ENCODE data around the gene UGDH. TPM values are rescaled to one million over a fixed set of nuclear protein-coding genes. Genes with fewer than 3 reads are reported as not detected.
A peak's percentile ranks its signal among the peaks of the same experiment; 100 is the strongest.

Gene UGDH
- total and polyA plus RNA-seq, 9 of the 15 experiments (the other 6 are each of a cell fraction or from before 2014, with no cell fraction given), result 5.5 to 21.7 (median 16.2) TPM

- TF ChIP-seq MNT (conservative IDR thresholded peaks at IDR 0.05) (peak; percentile 41 to 43; a peak in 2 of 4 replicates), MAX (CRISPR knock-in tag; IDR thresholded peaks at IDR 0.05) (no peak), BHLHE40 (IDR thresholded peaks at IDR 0.05; ENCODE audit: low read length) (no peak), PRDM10 (IDR thresholded peaks at IDR 0.05; ENCODE audit: partially characterized antibody) (no peak), RBM17 (IDR thresholded peaks at IDR 0.05; ENCODE audit: borderline replicate concordance, low read depth, low read length) (no peak), SP2 (IDR thresholded peaks at IDR 0.05; ENCODE audit: extremely low read depth, low read depth, low read length, poor library complexity, severe bottlenecking) (no peak), U2AF2 (optimal IDR thresholded peaks at IDR 0.05; ENCODE audit: low read depth, low read length) (no peak), C11orf30 (IDR thresholded peaks at IDR 0.05; ENCODE audit: low read depth) (peak; percentile 68), NRF1 (conservative IDR thresholded peaks at IDR 0.05 in 1 of 2, IDR thresholded peaks at IDR 0.05 in 1 of 2) (peak in 1 of 2 experiments; percentile 13; a peak in 1 of 4 replicates), ZNF274 (IDR thresholded peaks at IDR 0.05; ENCODE audit: borderline replicate concordance, low read depth, low read length) (no peak), HNRNPL (IDR thresholded peaks at IDR 0.05; ENCODE audit: low read depth, low read length) (no peak), YBX1 (IDR thresholded peaks at IDR 0.05) (no peak), ZNF165 (CRISPR knock-in tag; IDR thresholded peaks at IDR 0.05; ENCODE audit: borderline replicate concordance) (no peak), ESRRB (CRISPR knock-in tag; IDR thresholded peaks at IDR 0.05; ENCODE audit: borderline replicate concordance) (no peak), ATF4 (CRISPR knock-in tag; IDR thresholded peaks at IDR 0.05) (0 out of 2 replicates have a peak, but pooled peaks have one; percentile 49), DEAF1 (CRISPR knock-in tag; IDR thresholded peaks at IDR 0.05) (no peak), ZNF512 (tag; IDR thresholded peaks at IDR 0.05) (no peak)
These were observed 62.2 kb downstream of the UGDH start (continued) for GRCh38 chr4:39464886-39465501.
